ENCODE measurements around the gene DNAH10.

DNAH10 gene

GRCh38 chr12:123912415-123913380 lies 150.6 kb downstream of the DNAH10 start:
- Mint-ChIP-seq H3K9me3 (no peaks in the 10 kb centered on the region), H3K4me1 (peaks cover 30% of the 10 kb centered on the region), H3K27me3 (ENCODE audit: low read depth) (peaks cover 32% of the 10 kb centered on the region), H3K4me3 (no peak overlapping the region), H3K27ac (peak overlapping the region; percentile 7 to 35 (median 13)), H3K36me3 (ENCODE audit: low read depth) (no peaks in the 10 kb centered on the region)
- TF ChIP-seq, protein P1, sequence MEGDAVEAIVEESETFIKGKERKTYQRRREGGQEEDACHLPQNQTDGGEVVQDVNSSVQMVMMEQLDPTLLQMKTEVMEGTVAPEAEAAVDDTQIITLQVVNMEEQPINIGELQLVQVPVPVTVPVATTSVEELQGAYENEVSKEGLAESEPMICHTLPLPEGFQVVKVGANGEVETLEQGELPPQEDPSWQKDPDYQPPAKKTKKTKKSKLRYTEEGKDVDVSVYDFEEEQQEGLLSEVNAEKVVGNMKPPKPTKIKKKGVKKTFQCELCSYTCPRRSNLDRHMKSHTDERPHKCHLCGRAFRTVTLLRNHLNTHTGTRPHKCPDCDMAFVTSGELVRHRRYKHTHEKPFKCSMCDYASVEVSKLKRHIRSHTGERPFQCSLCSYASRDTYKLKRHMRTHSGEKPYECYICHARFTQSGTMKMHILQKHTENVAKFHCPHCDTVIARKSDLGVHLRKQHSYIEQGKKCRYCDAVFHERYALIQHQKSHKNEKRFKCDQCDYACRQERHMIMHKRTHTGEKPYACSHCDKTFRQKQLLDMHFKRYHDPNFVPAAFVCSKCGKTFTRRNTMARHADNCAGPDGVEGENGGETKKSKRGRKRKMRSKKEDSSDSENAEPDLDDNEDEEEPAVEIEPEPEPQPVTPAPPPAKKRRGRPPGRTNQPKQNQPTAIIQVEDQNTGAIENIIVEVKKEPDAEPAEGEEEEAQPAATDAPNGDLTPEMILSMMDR (IDR thresholded peaks at IDR 0.05; ENCODE audit: unreplicated experiment in 3 of 3) = no peak

DNA sequence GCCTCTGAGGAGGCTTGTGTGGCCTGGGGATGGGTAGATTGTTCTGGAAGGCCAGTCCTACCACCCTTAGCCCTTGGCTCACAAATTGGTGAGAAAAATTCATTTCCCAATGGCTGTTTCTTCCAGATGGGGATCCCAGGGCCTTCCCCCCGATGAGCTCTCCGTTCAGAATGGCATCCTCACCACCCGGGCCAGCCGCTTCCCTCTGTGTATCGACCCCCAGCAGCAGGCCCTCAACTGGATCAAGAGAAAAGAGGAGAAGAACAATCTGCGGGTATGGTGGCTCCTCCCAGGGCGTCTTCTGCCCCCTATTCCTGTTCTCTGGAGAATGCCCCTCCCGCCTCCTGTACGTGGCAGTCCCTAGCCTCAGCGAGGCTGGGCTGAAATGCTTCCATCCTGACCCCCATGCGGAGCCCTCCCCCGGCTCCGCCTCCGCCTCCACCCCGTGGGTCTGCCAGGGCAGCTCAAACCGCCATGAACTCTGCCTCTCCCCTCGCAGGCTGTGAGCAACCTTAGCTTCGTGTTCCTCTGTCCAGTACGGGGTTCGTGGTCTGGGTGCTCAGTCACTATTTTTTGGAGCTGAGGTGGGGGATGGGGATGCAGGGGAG lies 152.7 kb downstream of the DNAH10 start:
- TF ChIP-seq, protein P1 (IDR thresholded peaks at IDR 0.05; ENCODE audit: unreplicated experiment in 3 of 3) = no peak
- Mint-ChIP-seq H3K27ac (no peak overlapping the region), H3K27me3 (ENCODE audit: low read depth) (peaks cover 36% of the 10 kb centered on the region), H3K4me1 (peaks cover 11% of the 10 kb centered on the region), H3K9me3 (no peaks in the 10 kb centered on the region), H3K36me3 (ENCODE audit: low read depth) (no peaks in the 10 kb centered on the region), H3K4me3 (no peak overlapping the region)

- Mint-ChIP-seq H3K4me1 (no peaks in the 10 kb centered on the region), H3K27ac (no peak overlapping the region), H3K36me3 (ENCODE audit: low read depth) (no peaks in the 10 kb centered on the region), H3K27me3 (ENCODE audit: low read depth) (peaks cover 26% of the 10 kb centered on the region), H3K4me3 (no peak overlapping the region), H3K9me3 (no peaks in the 10 kb centered on the region)
- TF ChIP-seq, protein P1 (IDR thresholded peaks at IDR 0.05; ENCODE audit: unreplicated experiment in 3 of 3) = no peak
These were observed 154.6 kb downstream of the DNAH10 start for GRCh38 chr12:123916729-123917128.

DNA sequence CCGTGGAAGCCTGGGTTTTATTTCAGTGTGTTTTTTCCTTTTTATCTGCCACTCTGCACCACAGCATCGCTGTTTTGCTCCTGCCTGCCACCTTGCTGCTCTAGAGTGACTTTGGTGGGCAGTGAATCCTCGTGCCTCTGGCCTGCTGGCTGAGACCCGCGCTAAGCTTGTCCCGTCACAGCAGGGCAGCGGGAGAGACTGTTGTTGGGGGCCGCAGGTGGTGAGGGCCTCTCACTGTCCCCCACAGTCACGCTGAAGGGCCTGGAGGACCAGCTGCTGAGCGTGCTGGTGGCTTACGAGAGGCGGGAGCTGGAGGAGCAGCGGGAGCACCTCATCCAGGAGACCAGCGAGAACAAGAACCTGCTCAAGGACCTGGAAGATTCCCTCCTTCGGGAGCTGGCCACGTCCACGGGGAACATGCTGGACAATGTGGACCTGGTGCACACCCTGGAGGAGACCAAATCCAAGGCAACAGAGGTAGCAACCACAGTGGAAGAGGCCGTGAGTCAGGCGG lies 155.3 kb downstream of the DNAH10 start:
- Mint-ChIP-seq H3K36me3 (ENCODE audit: low read depth) (no peaks in the 10 kb centered on the region), H3K9me3 (no peaks in the 10 kb centered on the region), H3K4me3 (no peak overlapping the region), H3K4me1 (no peaks in the 10 kb centered on the region), H3K27ac (no peak overlapping the region), H3K27me3 (ENCODE audit: low read depth) (peaks cover 26% of the 10 kb centered on the region)
- TF ChIP-seq, protein P1 (IDR thresholded peaks at IDR 0.05; ENCODE audit: unreplicated experiment in 3 of 3) = no peak

DNA sequence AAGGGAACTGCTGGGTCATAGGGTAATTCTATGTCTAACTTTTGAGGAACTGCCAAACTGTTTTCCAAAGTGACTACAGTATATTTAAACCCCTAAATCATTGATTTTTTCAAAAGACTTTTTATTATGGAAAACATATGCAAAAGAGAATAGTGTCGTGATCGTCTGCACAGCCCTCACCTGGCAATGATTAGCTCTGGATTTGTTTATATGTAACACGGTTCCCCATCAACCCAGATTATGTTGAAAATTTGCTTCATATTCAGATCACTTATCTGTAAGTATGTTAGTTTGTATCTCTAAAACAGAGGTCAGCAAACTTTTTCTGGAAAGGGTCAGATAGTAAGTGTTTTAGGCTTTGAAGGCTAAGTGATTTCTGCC lies 157.9 kb downstream of the DNAH10 start:
- Mint-ChIP-seq H3K27me3 (ENCODE audit: low read depth) (peaks cover 19% of the 10 kb centered on the region), H3K36me3 (ENCODE audit: low read depth) (no peaks in the 10 kb centered on the region)
- TF ChIP-seq, protein P1 (IDR thresholded peaks at IDR 0.05; ENCODE audit: unreplicated experiment in 3 of 3) = no peak

More for the DNA sequence above, 157.9 kb downstream of the DNAH10 start:
- Mint-ChIP-seq H3K4me3 (no peak overlapping the region), H3K4me1 (no peaks in the 10 kb centered on the region), H3K27ac (no peak overlapping the region), H3K9me3 (no peaks in the 10 kb centered on the region)

Data from nephron (organoid).